Hepatocyte (in vitro differentiated cells): ENCODE measurements around the gene ARSK.

Experiments
- EZH2 ChIP-seq: fragments of 200-600 bp; sonication (generic); IDR thresholded peaks from 2 replicates; pipeline ENCODE4 v1.6.1; 2016; ENCODE audit warnings: antibody characterized with exemption, mild to moderate bottlenecking, borderline replicate concordance
- TF ChIP-seq, protein P1 (sequence below): fragments of 200-600 bp; sonication (generic); IDR thresholded peaks from 2 replicates; pipeline ENCODE4 v1.5.1; 2016; ENCODE audit warnings: antibody characterized with exemption, mild to moderate bottlenecking; ENCODE audit not compliant: poor library complexity

DNA sequence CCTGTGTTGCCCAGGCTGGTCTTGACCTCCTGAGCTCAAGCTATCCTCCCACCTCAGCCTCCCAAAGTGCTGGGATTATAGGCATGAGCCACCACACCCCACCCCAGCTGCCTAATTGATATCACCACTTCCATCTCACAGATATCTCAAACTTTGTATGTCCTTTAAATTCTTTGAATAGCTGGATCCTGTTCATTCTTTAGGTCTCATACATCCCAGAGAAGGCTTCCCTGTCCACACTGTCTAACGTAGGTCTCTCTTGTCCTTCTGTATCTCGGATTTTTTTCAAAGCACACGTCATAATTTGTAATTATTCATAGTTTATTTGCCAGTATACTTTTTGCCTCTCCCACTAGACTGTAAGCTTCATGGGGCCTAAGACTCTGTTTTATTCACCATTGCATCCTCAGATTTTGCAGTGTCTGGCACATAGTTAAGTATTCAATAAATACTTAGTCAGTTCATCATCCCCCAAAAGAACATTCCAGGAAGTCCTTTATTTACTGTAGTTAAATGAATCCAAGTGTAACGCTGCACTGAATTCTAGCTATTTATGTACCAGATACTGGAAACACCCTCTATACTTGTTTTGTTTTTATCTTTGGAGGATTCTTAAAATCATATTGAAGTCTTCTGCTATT is 10.5 kb downstream of the ARSK start:
- TF ChIP-seq, protein P1, sequence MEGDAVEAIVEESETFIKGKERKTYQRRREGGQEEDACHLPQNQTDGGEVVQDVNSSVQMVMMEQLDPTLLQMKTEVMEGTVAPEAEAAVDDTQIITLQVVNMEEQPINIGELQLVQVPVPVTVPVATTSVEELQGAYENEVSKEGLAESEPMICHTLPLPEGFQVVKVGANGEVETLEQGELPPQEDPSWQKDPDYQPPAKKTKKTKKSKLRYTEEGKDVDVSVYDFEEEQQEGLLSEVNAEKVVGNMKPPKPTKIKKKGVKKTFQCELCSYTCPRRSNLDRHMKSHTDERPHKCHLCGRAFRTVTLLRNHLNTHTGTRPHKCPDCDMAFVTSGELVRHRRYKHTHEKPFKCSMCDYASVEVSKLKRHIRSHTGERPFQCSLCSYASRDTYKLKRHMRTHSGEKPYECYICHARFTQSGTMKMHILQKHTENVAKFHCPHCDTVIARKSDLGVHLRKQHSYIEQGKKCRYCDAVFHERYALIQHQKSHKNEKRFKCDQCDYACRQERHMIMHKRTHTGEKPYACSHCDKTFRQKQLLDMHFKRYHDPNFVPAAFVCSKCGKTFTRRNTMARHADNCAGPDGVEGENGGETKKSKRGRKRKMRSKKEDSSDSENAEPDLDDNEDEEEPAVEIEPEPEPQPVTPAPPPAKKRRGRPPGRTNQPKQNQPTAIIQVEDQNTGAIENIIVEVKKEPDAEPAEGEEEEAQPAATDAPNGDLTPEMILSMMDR, result no peak
- no peak for TF ChIP-seq EZH2
